Fibroblast of mammary gland (primary cell): ENCODE measurements around the gene RPL7L1.

Experiments
- DNase-seq: peaks from one replicate; pipeline ENCODE4 v3.0.0-alpha.2; 2010; ENCODE audit warnings: low read depth
- H3K4me3 ChIP-seq: 2 replicates; pipeline ENCODE4 v1.5.1; 2011; ENCODE audit warnings: low read depth, mild to moderate bottlenecking, low read length, moderate library complexity; ENCODE audit not compliant: control insufficient read depth
- TF ChIP-seq, protein P1 (sequence below): conservative IDR thresholded peaks from 2 replicates; pipeline ENCODE4 v1.5.1; 2011; ENCODE audit warnings: low read depth, low read length, inconsistent platforms; ENCODE audit not compliant: control insufficient read depth, insufficient read depth

Gene RPL7L1

GRCh38 chr6:42848700-42849099, 30.7 kb upstream of the RPL7L1 start:
- DNase-seq: no peak
- TF ChIP-seq, protein P1, sequence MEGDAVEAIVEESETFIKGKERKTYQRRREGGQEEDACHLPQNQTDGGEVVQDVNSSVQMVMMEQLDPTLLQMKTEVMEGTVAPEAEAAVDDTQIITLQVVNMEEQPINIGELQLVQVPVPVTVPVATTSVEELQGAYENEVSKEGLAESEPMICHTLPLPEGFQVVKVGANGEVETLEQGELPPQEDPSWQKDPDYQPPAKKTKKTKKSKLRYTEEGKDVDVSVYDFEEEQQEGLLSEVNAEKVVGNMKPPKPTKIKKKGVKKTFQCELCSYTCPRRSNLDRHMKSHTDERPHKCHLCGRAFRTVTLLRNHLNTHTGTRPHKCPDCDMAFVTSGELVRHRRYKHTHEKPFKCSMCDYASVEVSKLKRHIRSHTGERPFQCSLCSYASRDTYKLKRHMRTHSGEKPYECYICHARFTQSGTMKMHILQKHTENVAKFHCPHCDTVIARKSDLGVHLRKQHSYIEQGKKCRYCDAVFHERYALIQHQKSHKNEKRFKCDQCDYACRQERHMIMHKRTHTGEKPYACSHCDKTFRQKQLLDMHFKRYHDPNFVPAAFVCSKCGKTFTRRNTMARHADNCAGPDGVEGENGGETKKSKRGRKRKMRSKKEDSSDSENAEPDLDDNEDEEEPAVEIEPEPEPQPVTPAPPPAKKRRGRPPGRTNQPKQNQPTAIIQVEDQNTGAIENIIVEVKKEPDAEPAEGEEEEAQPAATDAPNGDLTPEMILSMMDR: no peak
- no peak overlapping the region for H3K4me3 ChIP-seq

- TF ChIP-seq, protein P1: no peak
- H3K4me3 ChIP-seq: no peak overlapping the region
- DNase-seq: no peak
Measured at GRCh38 chr6:42851599-42851998, 27.8 kb upstream of the RPL7L1 start.

GRCh38 chr6:42860036-42860435, 19.4 kb upstream of the RPL7L1 start:
- DNase-seq: no peak
- TF ChIP-seq, protein P1: no peak
- no peak overlapping the region for H3K4me3 ChIP-seq

GRCh38 chr6:42860481-42860880, 18.9 kb upstream of the RPL7L1 start:
- no peak overlapping the region for H3K4me3 ChIP-seq
- TF ChIP-seq, protein P1: no peak
- no peak for DNase-seq

GRCh38 chr6:42864602-42865001, 14.8 kb upstream of the RPL7L1 start:
- peak; percentile 69 for DNase-seq
- H3K4me3 ChIP-seq: no peak overlapping the region
- TF ChIP-seq, protein P1: no peak

- H3K4me3 ChIP-seq: no peak overlapping the region
- TF ChIP-seq, protein P1: no peak
- no peak for DNase-seq
Measured at GRCh38 chr6:42870145-42870936, 9.1 kb upstream of the RPL7L1 start.

DNA sequence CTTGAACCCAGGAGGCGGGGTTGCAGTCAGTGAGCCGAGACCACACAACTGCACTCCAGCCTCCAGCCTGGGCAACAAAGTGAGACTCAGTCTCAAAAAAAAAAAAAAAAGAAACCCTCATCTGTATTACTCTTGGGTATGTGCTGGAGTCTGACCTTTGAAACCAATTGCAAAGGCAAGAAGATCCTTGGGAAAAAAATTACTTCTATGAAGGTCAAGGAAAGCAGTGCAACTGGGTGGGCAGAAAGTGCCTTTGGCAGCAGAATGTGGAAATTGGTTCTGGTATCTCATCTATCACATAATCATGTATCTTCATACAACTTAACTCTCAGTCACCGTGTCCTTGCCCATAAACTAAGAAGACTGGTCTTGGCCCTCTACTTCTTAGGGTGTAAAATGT, 7.7 kb upstream of the RPL7L1 start:
- TF ChIP-seq, protein P1: no peak
- DNase-seq: no peak
- H3K4me3 ChIP-seq: no peak overlapping the region
